Subcutaneous abdominal adipose tissue (tissue), 5 donors: ENCODE results near the gene SEPTIN8.

Experiments used
- H3K27ac ChIP-seq: one replicate; pipeline ENCODE4 v1.7.0; 2013; ENCODE audit warnings: low read depth, mild to moderate bottlenecking, inconsistent platforms, low read length, moderate library complexity
- H3K27me3 ChIP-seq, 5 donors: one replicate each; pipeline ENCODE4 v1.7.0; 2013; ENCODE audit warnings: low read length in 5 of 5, inconsistent platforms in 1 of 5; ENCODE audit not compliant: control insufficient read depth in 5 of 5, insufficient read depth in 4 of 5
- H3K36me3 ChIP-seq, 5 donors: one replicate each; pipeline ENCODE4 v1.7.0; 2013; ENCODE audit warnings: low read length in 5 of 5; ENCODE audit not compliant: control insufficient read depth in 5 of 5, insufficient read depth in 5 of 5
- H3K4me1 ChIP-seq, 5 donors: one replicate each; pipeline ENCODE4 v1.7.0; 2013; ENCODE audit warnings: low read length in 5 of 5, mild to moderate bottlenecking in 3 of 5, moderate library complexity in 1 of 5; ENCODE audit not compliant: control insufficient read depth in 5 of 5, insufficient read depth in 5 of 5
- H3K4me3 ChIP-seq, 5 donors: one replicate each; pipeline ENCODE4 v1.7.0; 2013; ENCODE audit warnings: low read length in 5 of 5, low read depth in 1 of 5
- H3K9ac ChIP-seq, 5 donors: one replicate each; pipeline ENCODE4 v1.7.0; 2013; ENCODE audit warnings: low read length in 5 of 5, mild to moderate bottlenecking in 4 of 5, moderate library complexity in 3 of 5
- H3K9me3 ChIP-seq, 5 donors: one replicate each; pipeline ENCODE4 v1.7.0; 2013; ENCODE audit warnings: low read length in 5 of 5; ENCODE audit not compliant: control insufficient read depth in 5 of 5
- donor health status: healthy.
- donor health status: healthy.
- donor health status: healthy.
- donor health status: healthy.
- donor health status: healthy.

SEPTIN8 gene

GRCh38 chr5:132742158-132742557, 34.9 kb downstream of the SEPTIN8 start:
- Histone ChIP-seq H3K27me3 (peaks cover 0 to 20% (median 9%) of the 10 kb centered on the region in 5 donors), H3K27ac (no peak overlapping the region), H3K4me1 (peaks cover 2 to 10% (median 8%) of the 10 kb centered on the region in 5 donors)

DNA sequence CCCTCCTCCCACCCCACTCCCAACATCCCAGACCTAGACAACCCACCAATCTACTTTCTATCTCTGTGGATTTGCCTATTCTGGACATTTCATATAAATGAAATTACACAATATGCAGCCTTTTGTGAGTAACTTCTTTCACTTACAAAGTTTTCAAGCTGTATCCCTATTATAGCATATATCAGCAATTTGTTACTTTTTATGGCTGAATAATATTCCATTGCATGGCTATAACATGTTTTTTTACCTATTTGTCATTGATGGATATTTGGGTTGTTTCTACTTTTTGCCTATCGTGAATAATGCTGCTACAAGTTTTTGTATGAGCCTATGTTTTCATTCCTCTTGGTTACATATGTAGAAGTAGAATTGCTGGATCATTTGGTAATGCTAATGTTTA, 37.8 kb downstream of the SEPTIN8 start:
- Histone ChIP-seq H3K27ac (no peak overlapping the region), H3K4me1 (peaks cover 2 to 14% (median 12%) of the 10 kb centered on the region in 5 donors), H3K4me3 (no peak overlapping the region), H3K9me3 (peaks cover 0 to 5% (median 0%) of the 10 kb centered on the region in 5 donors), H3K36me3 (no peaks in the 10 kb centered on the region), H3K9ac (no peak overlapping the region), H3K27me3 (peaks cover 0 to 3% (median 0%) of the 10 kb centered on the region in 5 donors)

More at GRCh38 chr5:132742158-132742557, 34.9 kb downstream of the SEPTIN8 start:
- Histone ChIP-seq H3K9me3 (peaks cover 0 to 5% (median 0%) of the 10 kb centered on the region in 5 donors), H3K36me3 (no peaks in the 10 kb centered on the region), H3K4me3 (no peak overlapping the region), H3K9ac (no peak overlapping the region)

DNA sequence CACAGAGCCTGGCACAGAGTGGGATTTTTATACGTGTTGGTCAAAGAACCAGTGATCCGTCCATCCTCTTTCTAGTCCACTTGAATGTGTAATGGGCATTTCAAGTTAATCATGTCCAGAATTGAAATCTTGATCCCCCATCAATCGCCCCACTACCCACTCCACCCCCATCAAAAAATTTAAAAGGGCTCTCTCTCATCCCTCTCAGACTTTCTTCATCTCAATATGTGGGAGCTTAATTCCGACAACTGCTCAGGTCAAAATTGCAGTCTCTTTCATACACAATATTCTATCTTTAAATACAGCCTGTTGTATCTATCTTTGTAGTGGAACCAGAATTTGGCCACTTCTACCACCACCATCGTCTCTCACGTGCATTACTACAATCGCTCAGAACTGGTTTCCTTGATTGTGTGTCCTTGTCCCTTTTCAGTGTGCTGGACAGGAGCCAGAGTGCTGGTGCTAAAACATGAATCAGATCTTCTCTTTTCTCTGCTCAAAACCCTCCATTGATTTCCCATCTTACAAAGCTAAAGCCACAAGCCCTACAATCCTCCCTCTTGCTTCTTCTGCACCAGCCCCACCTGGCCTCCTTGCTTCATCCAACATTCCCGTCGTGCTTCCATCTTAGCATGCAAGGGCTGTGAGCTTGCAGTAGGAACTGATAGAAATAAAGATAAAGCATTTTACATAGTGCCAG, 38.9 kb downstream of the SEPTIN8 start:
- H3K36me3 ChIP-seq, result peaks cover 0 to 2% (median 0%) of the 10 kb centered on the region in 5 donors
- peaks cover 0 to 5% (median 0%) of the 10 kb centered on the region in 5 donors for H3K9me3 ChIP-seq
- no peak overlapping the region for H3K27ac ChIP-seq
- peaks cover 2 to 14% (median 12%) of the 10 kb centered on the region in 5 donors for H3K4me1 ChIP-seq
- peak overlapping the region in 3 of 5 donors; percentile 88 to 91 (median 91) for H3K4me3 ChIP-seq
- peaks cover 0 to 3% (median 0%) of the 10 kb centered on the region in 5 donors for H3K27me3 ChIP-seq
- peak overlapping the region in 1 of 5 donors; percentile 76 for H3K9ac ChIP-seq

DNA sequence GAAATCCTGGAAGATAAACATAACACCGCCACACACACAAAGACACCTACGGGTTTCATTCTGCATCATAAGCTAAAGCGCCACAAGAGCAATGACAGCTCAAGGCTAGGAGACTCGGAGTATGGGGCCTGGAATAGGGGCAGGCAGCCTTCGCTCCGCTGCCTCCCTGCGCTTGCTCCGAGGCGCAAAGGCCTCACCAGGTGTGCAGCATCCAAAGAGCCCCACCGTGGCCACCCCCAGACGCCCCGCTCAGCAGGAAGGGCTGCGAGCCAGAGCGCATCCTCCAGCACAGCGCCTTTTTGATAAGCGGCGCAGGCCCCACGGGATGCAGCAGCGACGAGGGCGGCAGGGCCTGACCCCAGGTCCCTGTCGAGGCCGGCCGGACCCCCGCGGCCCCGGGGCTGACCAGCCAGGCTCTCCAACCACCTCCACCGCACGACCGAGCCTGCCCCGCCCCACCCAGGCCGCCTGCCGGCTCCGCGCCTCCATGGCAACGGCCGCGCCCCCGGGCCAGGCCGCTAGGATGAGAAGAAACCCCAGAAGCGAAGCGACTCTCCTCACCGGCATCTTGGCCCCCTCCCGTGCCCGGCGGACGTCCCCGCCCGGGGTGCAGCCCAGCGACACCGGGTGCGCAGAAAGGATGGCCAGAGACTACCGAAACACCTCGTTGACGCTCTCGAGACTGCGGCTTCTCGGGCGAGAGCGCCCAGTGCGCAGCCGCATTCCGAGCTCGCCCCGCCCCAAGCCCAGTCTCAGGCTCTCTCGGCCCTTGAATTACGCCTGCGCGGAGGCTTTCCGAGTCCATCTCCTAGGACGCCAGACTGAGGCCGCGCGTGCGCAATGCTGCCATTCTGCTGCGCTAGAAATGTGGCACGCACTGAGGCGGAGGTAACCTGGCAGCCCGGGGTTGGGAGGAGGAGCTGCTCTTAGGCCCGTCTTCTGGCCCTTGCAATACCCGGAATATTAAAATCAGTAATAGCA, 39.9 kb downstream of the SEPTIN8 start, which contains the start of gene KIF3A:
Gene KIF3A, minus strand, starts transcription at position 694 of the 981 bp plus-strand sequence. Its CDS starts 127 bp downstream, at position 567.
- peaks cover 2 to 14% (median 12%) of the 10 kb centered on the region in 5 donors for H3K4me1 ChIP-seq
- peak within 1 kb of the TSS; percentile 1 to 76 (median 60) for H3K9ac ChIP-seq
- peaks cover 0 to 2% (median 0%) of the 10 kb centered on the region in 5 donors for H3K36me3 ChIP-seq
- no peaks in the 10 kb centered on the region for H3K27me3 ChIP-seq
- H3K4me3 ChIP-seq, result peak within 1 kb of the TSS; percentile 60 to 91 (median 89)
- H3K27ac ChIP-seq, result peak within 1 kb of the TSS; percentile 23
- peaks cover 0 to 3% (median 0%) of the 10 kb centered on the region in 5 donors for H3K9me3 ChIP-seq

- H3K36me3 ChIP-seq, result peaks cover 0 to 2% (median 0%) of the 10 kb centered on the region in 5 donors
- H3K27me3 ChIP-seq, result no peaks in the 10 kb centered on the region
- no peak overlapping the region for H3K9ac ChIP-seq
- no peak overlapping the region for H3K4me3 ChIP-seq
- H3K9me3 ChIP-seq, result no peaks in the 10 kb centered on the region
- H3K27ac ChIP-seq, result no peak overlapping the region
- H3K4me1 ChIP-seq, result peaks cover 2 to 14% (median 12%) of the 10 kb centered on the region in 5 donors
Measured at GRCh38 chr5:132734687-132735086, 42.4 kb downstream of the SEPTIN8 start.

GRCh38 chr5:132733499-132734148, 43.4 kb downstream of the SEPTIN8 start:
- peaks cover 2 to 14% (median 12%) of the 10 kb centered on the region in 5 donors for H3K4me1 ChIP-seq
- H3K4me3 ChIP-seq, result no peak overlapping the region
- no peak overlapping the region for H3K9ac ChIP-seq
- H3K27ac ChIP-seq, result no peak overlapping the region
- H3K27me3 ChIP-seq, result no peaks in the 10 kb centered on the region
- H3K9me3 ChIP-seq, result no peaks in the 10 kb centered on the region
- H3K36me3 ChIP-seq, result peaks cover 0 to 2% (median 0%) of the 10 kb centered on the region in 5 donors

DNA sequence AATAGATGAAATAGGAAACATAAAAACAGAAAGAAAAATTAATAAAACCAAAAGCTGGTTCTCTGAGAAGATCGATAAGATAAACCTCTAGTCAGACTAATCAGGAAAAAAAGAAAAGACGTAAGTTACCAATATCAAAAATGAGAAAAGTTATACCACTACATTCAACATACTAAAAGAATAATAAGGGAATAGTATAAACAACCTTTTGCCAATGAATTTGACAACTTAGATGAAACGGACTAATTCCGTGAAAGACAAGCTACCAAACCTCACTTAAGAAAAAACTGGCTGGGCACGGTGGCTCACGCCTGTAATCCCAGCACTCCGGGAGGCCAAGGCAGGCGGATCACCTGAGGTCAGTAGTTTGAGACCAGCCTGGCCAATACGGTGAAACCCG, 47.1 kb downstream of the SEPTIN8 start:
- Histone ChIP-seq H3K9me3 (no peaks in the 10 kb centered on the region), H3K27me3 (no peaks in the 10 kb centered on the region), H3K4me3 (no peak overlapping the region), H3K4me1 (no peaks in the 10 kb centered on the region), H3K9ac (no peak overlapping the region), H3K36me3 (peaks cover 0 to 10% (median 3%) of the 10 kb centered on the region in 5 donors), H3K27ac (no peak overlapping the region)

DNA sequence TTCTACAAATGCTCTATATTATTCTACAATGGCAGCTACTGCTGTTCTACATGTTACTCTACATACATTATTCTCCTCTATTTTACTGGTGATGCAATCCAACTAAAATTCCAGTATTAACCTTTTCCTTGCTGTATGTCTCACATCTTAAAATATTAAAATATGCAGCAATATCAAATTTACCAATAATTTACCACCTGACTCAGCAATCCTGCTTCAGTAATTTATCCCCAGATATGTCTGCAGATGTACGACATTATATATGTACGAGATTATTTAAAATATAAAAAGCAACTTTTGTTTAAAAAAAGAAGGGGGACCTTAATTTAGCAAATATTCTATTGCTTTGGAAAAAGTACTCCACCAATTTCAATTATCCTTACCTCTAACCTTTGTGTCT, 51.3 kb downstream of the SEPTIN8 start:
- H3K27ac ChIP-seq, result no peak overlapping the region
- H3K36me3 ChIP-seq, result peaks cover 0 to 10% (median 3%) of the 10 kb centered on the region in 5 donors
- H3K4me1 ChIP-seq, result no peaks in the 10 kb centered on the region
- no peaks in the 10 kb centered on the region for H3K27me3 ChIP-seq
- no peak overlapping the region for H3K4me3 ChIP-seq
- no peak overlapping the region for H3K9ac ChIP-seq
- H3K9me3 ChIP-seq, result no peaks in the 10 kb centered on the region

DNA sequence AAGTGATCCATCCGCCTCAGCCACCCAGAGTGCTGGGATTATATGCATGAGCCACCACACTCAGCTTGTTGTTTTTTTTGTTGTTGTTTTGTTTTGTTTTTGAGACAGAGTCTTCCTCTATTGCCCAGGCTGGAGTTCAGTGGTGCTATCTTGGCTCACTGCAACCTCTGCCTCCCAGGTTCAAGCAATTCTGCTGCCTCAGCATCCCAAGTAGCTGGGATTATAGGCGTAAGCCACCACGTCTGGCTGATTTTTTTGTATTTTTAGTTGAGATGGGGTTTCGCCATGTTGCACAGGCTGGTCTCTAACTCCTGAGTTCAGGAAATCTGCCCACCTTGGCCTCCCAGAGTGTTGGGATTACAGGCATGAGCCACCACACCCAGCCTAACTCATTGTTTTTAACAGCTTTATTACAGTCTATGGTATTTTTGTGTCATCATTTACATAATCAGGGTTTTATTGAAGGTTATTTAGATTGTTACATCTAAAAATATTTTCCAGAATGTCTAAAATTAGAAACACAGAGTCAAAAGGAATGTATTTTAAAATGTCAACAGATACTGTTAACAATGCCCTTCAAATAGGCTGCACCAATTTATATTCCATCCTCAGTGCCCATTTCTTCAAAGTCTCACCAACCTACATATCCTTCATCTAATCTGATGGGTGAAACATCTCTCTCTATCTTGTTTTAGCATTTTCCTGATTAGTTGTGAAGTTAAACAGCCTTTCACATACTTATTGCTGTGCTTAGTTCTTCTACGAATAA, 58.3 kb downstream of the SEPTIN8 start:
- no peak overlapping the region for H3K27ac ChIP-seq
- no peaks in the 10 kb centered on the region for H3K9me3 ChIP-seq
- H3K27me3 ChIP-seq, result no peaks in the 10 kb centered on the region
- H3K4me1 ChIP-seq, result no peaks in the 10 kb centered on the region
- no peak overlapping the region for H3K4me3 ChIP-seq
- no peak overlapping the region for H3K9ac ChIP-seq
- peaks cover 0 to 4% (median 0%) of the 10 kb centered on the region in 5 donors for H3K36me3 ChIP-seq
